Measurements from ENCODE around the gene MAP1B.

Gene MAP1B

DNA sequence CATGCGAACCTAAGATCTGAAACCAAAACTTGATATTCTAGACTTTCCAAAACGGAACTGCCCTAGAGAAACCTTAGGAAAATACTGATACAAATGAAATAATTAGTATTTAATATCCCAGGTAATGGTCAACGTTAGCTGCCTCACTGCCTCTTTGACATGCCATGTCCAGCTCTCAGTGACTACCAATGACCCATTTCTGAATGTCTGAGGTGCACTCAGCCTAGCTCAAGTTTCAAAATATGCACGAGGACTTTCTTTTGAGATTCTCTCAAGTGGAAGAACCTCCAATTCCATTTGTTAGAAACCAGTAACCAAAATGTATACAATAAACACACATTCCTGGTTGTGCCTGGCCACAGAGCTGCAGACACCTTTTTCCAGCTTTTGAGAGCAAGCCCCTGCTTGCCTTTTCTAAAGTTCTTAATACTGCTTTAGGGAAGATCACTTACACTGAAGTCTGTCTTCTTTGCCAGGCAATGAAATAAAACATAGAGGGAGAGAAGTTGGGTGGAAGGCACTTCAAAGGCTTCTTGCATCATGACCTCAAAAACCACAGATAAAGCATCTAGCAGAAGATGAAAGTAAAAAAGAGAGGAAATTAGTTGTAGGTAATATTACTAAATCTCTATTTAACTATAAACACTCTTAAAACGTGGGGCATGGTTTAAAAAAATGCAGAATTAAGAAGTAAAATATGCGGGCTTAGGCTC lies 124.9 kb downstream of the MAP1B start:
- no peak for DNase-seq

DNA sequence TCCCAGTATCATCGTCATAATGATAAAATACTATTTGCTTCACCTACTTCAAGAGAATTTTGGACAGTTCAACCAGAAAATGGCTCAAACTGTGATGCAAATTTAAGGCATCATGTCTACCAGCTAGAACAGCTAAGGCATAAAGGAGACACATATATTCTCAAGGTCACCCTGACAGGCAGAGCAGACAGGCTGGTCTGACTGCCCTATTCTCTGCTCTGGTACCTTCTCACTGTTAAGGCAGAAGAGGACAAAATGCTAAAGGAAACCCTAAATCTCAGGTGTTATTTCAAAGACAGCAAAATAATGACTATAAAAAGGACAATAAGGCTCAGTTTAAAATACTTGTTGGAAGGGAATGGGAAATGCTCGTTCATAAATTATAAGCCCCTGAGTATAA lies 125.6 kb downstream of the MAP1B start:
- DNase-seq: no peak

DNA sequence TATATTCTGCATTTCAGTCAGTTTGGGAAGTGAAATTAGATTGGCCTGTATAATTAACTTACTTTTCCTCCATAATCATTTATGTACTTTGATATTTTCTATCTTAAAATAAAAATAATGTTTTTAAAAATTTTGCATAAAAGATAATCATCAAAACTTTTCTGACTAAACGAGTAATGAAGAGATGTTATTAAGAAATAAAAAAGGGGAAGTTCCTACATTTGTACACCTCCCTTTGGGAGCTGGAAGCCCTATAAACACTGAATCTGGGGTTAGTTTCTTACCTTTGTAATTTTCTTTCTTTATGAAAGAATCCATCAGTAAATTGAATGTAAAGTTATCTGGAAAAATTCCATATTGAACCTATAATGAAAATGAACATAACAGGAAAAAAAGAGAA lies 126.6 kb downstream of the MAP1B start:
- DNase-seq: no peak

DNA sequence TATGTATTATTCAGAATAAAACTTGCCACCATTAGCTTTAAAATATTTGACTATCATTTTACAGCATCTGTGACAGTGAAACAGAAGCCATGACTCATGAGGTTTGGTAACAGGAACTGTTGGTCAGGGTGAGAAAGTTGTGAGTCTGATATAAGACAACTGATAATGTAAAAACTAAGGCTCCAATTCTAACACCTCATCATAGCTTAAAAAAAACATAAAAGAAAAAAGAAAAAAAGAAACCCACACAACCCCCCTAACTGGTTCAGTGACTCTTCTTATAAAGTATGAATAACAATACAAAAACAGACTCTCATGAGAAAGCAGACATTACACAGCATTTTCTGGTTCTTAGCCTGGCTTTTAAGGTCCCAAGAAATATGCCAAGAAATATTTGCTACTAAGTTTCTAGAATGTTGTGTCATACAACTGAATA lies 127.0 kb downstream of the MAP1B start:
- no peak for DNase-seq

DNA sequence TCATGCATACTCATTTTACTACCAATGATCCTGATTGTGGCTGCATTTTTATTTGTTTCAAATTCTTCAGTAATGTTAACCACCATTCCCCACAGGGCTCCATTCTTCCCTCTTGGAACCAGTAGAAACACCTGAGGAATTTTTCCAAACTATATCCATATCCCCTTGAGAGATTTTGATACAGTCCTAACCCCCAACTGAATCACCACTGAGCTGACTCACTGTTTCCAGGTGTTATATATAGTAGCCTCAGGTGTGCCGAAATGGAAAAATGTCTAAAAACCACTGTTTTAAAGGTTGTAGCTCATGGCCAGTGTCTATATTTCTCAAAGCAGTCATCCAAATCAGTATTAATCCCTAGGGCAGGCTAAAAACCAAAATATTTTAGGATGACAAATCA lies 127.6 kb downstream of the MAP1B start:
- DNase-seq: no peak

DNA sequence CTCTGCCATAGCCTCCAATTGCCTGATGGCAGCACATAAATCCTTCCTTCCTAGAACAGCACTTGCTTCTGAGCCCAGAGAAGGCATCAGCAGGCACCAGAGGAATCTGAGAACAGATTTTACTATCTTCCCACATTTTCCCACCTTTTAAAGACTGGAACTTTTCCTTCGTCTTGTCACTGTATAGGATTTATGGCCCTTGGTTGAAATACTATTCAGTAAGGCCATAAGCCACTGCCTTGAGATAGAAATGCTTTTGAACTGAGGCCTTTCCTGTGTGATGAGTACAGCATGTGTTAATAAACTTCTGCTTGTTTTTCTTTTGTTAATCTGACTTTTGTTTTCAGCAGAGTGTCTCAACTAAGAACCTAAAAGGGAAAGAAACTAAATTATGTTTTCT lies 128.4 kb downstream of the MAP1B start:
- no peak for DNase-seq

DNA sequence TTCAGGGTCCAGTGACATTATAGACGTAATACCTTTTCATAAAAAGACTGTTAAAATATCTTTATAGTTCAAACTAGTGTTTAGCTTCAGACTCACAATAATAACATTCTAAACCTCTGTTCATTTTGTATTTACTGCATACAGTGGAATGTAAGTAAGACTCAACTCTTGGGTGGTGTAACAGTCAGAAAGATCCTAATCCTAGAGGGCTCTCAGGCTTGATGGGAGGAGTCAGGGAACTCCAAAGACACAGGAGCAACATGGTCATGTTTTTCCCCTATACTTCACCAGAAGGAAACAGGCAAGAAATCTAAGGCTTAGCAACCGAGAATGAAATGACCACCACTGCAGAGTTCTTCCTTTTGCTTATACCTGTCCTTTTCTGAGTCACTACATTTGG lies 130.1 kb downstream of the MAP1B start:
- no peak for DNase-seq

DNA sequence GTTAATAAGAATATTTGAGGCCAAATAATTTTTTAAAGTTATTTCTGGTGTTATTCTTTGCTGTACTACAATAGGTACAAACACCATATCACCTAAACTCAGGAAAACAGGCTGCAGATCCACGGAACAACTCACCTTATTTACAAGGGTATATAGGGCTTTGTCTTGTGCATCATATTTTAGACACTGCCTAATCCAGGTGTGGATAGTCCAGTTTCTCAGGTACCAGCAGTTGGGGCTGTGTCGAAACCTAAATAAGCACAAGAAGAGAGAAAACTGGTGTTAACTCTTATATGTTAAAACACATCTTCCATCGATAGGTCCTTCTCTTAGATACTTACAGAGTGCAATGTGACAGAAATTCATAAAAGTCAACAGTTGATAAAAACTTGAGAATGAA lies 130.6 kb downstream of the MAP1B start:
- no peak for DNase-seq

DNA sequence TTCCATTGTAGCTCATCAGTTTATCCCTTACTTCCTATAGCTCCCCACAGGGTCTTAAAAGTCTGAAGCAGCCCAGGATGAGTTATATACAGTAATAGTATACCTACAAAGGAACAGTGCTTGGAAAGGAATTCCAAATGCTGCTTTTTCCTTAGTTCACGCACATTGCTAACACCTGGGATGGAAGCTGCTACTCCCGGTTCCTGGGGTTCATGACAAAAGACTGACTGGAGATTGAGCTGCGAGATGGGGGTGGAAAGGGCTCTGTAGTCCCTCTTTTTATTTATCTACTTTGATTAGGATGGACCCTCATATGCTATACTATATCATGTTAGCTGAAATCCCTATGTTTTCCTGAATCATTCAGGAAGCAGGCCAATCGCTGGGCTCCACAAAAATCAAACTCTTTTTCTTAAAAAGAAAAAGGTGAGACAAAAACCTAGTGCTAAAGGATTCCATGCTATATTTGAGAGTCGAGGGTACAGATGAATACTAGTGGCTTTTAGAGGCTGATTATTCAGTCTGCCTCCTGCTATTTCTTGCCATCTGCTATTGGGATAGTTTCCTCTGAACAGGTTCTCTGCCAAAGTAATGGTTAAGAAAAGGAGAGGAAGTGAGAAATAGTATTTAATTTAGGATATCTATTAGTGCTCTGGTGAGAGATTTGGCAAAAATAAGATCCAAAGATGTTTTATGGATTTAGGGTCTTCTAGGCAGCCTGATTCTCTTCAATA lies 131.6 kb downstream of the MAP1B start:
- no peak for DNase-seq

DNA sequence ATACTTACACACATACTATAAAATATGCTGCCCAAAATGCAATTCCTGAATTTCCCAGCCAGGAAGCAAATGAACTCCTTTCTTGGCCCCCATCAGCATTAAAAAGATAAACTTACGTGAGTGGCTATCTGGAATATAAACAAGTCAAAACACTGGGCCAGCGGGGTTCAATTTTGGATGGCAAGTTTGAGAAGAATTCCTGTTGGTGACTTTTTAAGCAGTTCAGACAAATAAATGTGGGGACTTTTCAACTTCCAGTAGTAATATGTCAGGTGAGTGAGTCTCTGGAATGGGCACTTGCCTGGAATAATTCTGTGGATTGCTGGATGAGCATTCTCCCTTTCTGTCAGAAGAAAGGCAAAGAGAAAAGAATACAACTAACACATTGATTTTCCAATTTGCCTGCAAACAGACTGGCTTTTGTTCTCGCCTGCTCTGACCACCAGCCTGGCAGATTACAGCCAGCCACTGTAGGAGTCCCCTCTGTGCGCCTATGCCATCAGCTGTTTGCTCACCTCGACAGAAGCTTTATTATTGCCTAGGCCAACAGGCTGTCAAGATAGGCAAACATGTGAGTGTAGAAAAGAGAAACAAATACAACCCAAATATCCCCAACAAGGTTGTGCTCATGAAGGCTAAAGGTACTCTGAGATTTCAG lies 134.2 kb downstream of the MAP1B start:
- no peak for DNase-seq

DNA sequence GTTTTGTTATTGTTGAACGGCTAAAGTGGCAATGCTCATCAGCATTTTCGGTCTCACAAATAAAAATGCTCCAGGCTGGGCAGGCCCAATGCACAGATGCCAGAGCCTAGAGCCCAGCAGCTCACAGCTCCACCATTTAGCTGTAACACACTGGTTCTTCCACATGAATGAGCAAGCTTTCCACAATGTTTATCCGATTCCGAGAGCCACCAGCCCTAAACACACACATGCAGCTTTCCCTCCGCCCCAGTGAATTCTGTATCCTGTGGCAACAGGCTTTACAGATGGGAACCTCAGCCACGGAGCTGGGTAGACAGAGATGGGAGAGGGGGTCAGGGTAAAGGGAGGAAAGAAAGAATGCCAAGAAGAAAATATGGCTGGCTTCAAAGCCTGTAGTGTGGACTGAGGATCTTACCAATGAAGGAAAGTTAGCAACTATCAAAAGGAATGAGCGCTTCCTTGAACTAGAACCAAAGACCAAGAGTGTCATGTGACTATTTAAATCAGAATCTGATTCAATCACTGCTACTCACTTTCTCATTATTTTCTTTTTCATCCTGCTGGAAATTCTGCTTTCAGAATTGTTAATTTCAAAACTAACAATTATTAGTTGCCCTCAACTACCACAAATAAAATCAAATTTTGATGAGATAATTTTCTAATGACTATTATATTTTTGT lies 135.7 kb downstream of the MAP1B start:
- no peak for DNase-seq

DNA sequence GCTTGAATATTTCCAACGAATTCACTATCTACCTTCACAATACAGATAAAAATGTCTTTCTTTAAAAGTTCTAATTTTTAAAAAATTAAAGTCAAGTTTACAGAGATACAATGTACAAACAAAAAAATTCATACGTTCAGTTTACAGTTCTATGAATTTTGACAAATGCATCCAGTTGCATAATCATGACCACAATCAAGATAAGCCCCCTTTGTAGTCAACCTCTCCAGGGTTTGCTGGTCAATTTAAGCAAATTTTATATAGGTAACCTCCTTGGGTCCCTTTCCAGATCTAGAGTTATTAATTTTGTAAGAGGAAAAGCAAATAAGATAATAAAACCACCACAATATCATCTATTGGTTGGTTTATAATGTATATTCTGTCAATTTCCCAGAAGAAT lies 136.4 kb downstream of the MAP1B start:
- DNase-seq: no peak

DNA sequence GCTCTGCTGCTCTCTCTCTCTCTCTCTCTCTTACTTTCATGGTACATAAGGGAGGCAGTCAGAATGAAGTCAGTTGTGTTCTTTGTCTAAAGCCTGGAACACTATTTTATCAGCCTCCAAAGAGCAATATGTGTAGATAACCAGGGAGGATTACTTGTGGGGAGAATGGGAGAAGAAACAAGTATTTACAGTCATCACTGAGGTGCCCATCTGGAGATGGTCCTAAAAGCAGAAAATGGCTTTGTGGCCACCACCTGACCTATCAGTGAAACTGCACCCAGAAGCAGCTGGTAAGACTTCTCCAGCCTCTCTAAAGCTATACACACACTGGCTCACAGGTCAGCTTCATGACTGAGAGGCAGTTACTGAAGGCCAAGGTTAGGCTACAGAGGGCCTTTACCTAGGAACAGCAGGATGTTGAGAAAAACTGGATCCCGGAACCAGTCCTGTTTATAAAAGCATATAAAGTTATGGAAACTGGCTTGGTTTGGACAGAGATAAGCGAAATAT lies 137.6 kb downstream of the MAP1B start:
- no peak for DNase-seq

DNA sequence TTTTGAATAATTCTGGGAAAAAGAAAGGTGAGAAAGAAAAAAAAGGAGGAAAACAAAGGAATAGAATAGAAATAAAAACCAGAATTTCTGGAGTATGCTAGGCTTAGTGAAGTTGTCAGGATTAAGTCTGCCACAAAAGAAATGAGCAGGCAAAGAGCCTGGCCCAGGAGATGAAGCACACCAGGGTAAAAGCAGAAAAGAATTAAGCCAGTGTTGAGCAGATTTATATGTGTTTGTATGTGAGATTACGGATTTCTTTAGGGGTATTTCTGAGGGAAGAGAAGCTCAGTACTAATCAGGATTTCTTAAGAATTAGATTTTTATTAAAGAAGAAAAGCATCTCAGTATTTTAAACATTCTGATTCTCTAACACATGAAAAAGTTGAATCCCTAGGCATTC lies 138.3 kb downstream of the MAP1B start:
- no peak for DNase-seq

DNA sequence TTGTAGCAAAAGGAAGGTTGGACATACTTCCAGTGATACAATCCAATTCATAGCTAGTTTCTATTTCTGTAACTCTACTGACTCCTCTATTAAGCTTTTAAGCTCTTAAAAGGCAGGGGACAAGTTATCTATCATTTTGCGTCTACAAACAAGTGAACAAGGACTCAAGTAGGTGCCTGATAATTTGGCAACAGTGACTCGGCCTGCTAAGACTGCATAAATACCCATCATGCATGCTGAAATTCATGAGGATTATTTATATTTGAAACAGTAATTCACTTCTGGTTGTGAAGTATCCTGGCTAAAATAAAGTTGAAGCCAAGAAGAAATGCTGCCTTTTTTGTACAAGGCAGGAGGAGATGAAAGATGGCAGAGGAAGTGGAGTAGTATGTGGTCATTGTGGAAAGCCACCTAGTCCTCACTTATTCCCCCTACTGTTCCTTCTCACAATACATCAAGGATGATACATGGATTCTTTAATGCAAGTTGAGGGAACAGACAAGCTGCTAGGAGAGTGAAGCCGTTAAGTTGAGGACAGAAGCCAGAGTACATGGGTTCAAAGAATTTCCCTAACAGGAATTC lies 138.8 kb downstream of the MAP1B start:
- no peak for DNase-seq

DNA sequence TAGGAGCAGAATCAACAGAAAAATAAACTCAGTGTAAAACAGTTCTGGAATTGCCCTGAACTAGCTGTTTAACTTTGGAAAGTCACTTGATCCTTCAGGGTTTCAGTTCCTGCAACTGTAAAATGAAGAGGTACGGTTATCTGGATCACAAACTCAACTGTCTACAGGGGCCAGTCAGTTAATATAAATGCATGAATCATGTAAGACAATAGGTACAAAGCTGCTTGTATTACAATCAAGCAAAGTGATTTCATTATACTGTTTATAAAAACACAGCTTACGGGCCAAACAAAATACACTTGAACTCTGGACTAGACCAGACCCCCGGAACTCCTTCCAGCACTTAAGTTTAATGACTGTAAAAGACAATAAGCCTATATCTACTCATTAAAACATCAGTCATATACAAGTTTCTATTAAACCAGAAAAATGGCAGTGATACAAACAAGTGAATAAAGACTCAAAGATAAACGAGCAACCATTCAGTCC lies 139.7 kb downstream of the MAP1B start:
- DNase-seq: no peak

DNA sequence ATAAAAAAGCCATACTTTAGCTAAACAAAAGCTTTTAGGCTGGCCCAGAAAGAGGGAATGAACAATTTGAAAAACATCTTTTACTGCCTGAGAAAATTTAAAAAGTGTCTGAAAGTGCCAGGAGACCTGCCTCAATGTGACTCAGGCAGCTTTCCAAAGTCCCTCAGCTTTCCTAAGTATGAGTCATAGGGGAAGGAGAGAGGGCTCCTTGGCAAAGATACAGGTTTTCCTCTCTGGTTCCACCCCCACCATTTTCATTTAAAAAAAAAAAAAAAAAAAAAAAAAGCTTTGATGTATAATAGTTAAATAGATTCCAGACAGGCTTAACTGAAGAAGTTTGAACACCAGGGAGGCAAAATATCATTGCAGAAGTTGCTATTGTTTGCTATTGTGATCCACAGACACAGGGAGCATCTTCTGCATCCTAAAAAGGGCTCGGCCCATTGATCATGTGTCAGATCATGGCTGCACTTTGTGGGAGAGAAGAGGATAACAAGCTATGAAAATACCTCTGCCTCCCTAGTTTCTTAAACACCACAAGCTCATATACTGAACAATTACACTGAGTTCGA lies 141.2 kb downstream of the MAP1B start:
- DNase-seq: no peak

DNA sequence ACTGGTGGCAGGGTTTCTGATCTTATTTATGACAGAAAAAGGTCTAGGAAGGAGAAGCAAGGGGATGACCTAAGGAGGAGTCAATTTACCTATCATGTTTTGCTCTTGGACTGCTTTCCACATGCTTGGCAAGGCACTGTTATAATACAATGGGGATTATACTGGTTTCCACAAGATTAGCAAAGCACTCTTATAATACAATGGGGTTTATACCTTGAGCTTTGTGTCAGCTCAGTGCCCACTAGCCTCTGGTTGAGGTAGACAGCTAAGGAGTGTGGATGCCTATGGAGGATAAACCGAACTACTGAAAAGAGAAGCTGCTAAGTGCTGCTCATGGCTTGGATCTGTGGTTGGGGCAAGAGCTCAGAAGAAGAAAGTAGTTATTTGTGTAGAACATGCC lies 144.1 kb downstream of the MAP1B start:
- no peak for DNase-seq

DNA sequence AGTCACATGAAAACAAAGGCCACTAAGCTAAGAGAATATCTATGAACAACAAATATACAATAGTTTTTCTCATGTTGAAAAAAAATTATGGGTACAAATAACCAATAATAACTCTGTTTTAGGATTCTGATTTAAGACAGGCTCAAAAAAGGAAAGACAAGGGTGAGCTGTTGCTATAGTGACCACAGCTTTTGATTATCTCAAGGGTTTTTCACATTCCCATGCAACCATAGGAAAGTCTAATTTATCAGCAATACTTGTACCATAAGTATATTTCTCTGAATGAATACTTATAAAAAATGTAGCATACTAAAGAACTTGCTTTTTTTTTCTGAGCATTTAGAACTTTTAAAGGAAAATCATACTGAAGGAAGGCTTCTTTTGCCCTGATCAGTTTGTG lies 144.7 kb downstream of the MAP1B start:
- DNase-seq: no peak

DNA sequence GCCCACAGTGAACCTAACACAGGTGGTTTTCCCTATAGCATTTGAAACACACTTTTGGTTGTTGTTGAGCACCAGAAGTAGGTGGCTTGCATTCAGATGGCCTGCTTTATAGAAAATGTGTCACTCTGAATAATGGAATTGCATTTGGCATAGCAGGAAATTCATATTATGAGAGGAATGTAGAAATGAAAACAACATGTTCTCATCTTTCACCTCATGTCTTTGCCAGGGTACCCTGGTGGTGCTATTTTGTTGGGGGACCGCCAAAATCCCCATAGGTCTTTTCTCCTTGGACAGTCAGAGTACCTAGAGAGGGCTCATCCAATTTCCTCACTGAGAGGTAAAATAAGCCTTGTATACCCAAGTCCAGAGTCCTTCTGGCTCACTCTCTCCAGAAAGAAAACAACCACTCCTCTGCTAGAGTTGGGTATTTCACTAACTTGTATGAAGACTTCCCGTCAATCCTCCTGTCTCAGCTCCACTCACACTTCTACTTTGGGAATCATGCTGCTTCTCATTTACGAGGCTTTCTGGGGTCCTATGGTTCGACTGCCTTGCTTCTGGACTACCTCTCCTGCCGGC lies 145.4 kb downstream of the MAP1B start:
- DNase-seq: no peak

DNA sequence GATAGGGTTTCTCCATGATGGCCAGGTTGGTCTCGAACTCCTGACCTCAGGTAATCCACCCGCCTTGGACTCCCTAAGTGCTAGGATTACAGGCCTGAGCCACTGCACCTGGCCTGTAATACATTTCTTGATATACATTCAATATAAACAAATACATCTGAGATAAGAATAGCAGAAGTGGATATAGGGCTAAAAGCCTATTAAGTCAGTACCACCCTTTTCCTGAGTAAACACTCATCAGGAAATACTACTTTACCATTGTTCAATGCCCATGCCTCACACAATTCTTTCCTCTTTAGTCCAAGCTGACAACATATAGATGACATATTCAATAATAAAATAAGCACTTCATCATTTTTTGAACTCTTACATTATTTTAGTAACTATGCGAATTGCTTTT lies 148.0 kb downstream of the MAP1B start:
- no peak for DNase-seq

DNA sequence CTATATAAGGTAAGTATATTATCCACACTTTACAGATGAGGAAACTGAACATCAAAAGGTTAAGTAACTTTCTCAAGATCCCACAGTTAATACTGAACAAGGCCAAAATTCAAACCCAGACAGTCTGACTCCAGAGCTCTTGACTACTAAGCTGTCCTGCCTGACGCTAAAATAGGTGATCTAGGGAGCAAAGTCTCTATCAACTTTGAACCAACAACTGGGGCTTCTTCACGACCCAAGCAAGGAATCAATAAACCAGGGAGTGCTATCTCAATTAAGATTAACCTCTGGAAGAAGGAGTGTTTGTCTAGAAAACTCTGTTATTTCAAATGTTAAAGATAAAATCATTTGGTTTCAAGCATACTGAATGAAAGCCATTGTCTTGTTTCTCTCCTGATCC lies 148.4 kb downstream of the MAP1B start:
- DNase-seq: no peak
